GM20000 (cell line): ENCODE data around the gene MRPS10.

Experiments used
- DNase-seq: peaks from one replicate; pipeline ENCODE4 v3.0.0; 2012; ENCODE audit warnings: low spot score
- CTCF ChIP-seq: IDR thresholded peaks from 2 replicates; pipeline ENCODE4 v1.5.1; 2012; ENCODE audit warnings: mild to moderate bottlenecking, control low read depth; ENCODE audit errors: extremely low read depth, missing control alignments

Gene MRPS10

GRCh38 chr6:42251911-42252637, 34.4 kb upstream of the MRPS10 start:
- DNase-seq: no peak
- no peak for TF ChIP-seq CTCF

GRCh38 chr6:42251500-42251899, 33.8 kb upstream of the MRPS10 start:
- DNase-seq: no peak
- TF ChIP-seq CTCF: no peak

- no peak for DNase-seq
- no peak for TF ChIP-seq CTCF
These were observed 32.7 kb upstream of the MRPS10 start for GRCh38 chr6:42250274-42250931.

GRCh38 chr6:42249279-42249678, 31.6 kb upstream of the MRPS10 start:
- no peak for DNase-seq
- no peak for TF ChIP-seq CTCF

GRCh38 chr6:42243046-42243445, 25.4 kb upstream of the MRPS10 start:
- no peak for DNase-seq
- no peak for TF ChIP-seq CTCF

- no peak for DNase-seq
- no peak for TF ChIP-seq CTCF
These were observed 24.3 kb upstream of the MRPS10 start for GRCh38 chr6:42241915-42242314.

GRCh38 chr6:42239736-42240375, 22.2 kb upstream of the MRPS10 start:
- TF ChIP-seq CTCF: no peak
- no peak for DNase-seq
